Renal cortex interstitium (tissue), 11 donors: Measurements from ENCODE around the gene CCDC141. TPM values are rescaled to one million over a fixed set of nuclear protein-coding genes. Genes with fewer than 3 reads are reported as not detected.
"Not testable (repeated sequence)": the region's sequence is repeated elsewhere in the genome, so short reads cannot be mapped to it uniquely, and the experiment has no call there.

ENCODE experiments used
- DNase-seq, 11 donors: peaks; one replicate each; pipeline ENCODE4 v3.0.0-alpha.2; 2013; ENCODE audit warnings: low read depth in 9 of 11, low spot score in 4 of 11; ENCODE audit errors: extremely low read depth in 1 of 11
- polyA plus RNA-seq, 3 donors: library from polyadenylated mRNA; unstranded; fragments of 120-200 nt; gene quantifications; one replicate each; pipeline ENCODE4 v1.2.1, GENCODE V29; 2013; ENCODE audit not compliant: insufficient read length in 3 of 3

Gene CCDC141
- polyA plus RNA-seq, 3 donors = 0.22 to 0.32 (median 0.22) TPM

- no peak for DNase-seq
These were observed 56.1 kb downstream of the CCDC141 start for GRCh38 chr2:178993788-178994187.

GRCh38 chr2:178992719-178993118 is 57.2 kb downstream of the CCDC141 start:
- not testable (repeated sequence) for DNase-seq

GRCh38 chr2:178990533-178991241 is 59.2 kb downstream of the CCDC141 start:
- DNase-seq = no peak

GRCh38 chr2:178989424-178989823 is 60.5 kb downstream of the CCDC141 start:
- DNase-seq = not testable (repeated sequence)

GRCh38 chr2:178982652-178983051 is 67.3 kb downstream of the CCDC141 start:
- not testable (repeated sequence) for DNase-seq

GRCh38 chr2:178980815-178981214 is 69.1 kb downstream of the CCDC141 start:
- no peak for DNase-seq

GRCh38 chr2:178978667-178979066 is 71.3 kb downstream of the CCDC141 start:
- no peak for DNase-seq

GRCh38 chr2:178976351-178976750 is 73.6 kb downstream of the CCDC141 start:
- DNase-seq = no peak

- DNase-seq = no peak
These were observed 87.0 kb downstream of the CCDC141 start for GRCh38 chr2:178962805-178963433.

GRCh38 chr2:178962152-178962551 is 87.8 kb downstream of the CCDC141 start:
- no peak for DNase-seq

GRCh38 chr2:178954049-178954448 is 95.9 kb downstream of the CCDC141 start:
- no peak for DNase-seq

- no peak for DNase-seq
These were observed 98.5 kb downstream of the CCDC141 start for GRCh38 chr2:178951266-178952006.

GRCh38 chr2:178949584-178949983 is 100.4 kb downstream of the CCDC141 start:
- DNase-seq = no peak

GRCh38 chr2:178949151-178949550 is 100.8 kb downstream of the CCDC141 start:
- DNase-seq = no peak

- DNase-seq = no peak
These were observed 102.9 kb downstream of the CCDC141 start for GRCh38 chr2:178947006-178947405.

- DNase-seq = no peak
These were observed 103.4 kb downstream of the CCDC141 start for GRCh38 chr2:178946494-178946893.

- DNase-seq = no peak
These were observed 106.2 kb downstream of the CCDC141 start for GRCh38 chr2:178943745-178944144.

- DNase-seq = no peak
These were observed 115.4 kb downstream of the CCDC141 start for GRCh38 chr2:178934571-178934970.

GRCh38 chr2:178933493-178933892 is 116.4 kb downstream of the CCDC141 start:
- no peak for DNase-seq

GRCh38 chr2:178928077-178928476 is 121.9 kb downstream of the CCDC141 start:
- DNase-seq = no peak
